Kidney capillary endothelial cell (primary cell): ENCODE data around the gene CPAMD8.
A peak's percentile ranks its signal among the peaks of the same experiment; 100 is the strongest.

Source experiments
- DNase-seq: peaks from one replicate; pipeline ENCODE4 v3.0.0-alpha.2; 2018; ENCODE audit warnings: low spot score

The CPAMD8 gene

GRCh38 chr19:16873594-16873993 is 153.0 kb downstream of the CPAMD8 start:
- no peak for DNase-seq

- DNase-seq, result no peak
Measured at GRCh38 chr19:16872728-16873127, 153.9 kb downstream of the CPAMD8 start.

- DNase-seq, result peak; percentile 90
Measured at GRCh38 chr19:16871871-16872270, 154.7 kb downstream of the CPAMD8 start.

GRCh38 chr19:16869331-16869972 is 157.2 kb downstream of the CPAMD8 start:
- DNase-seq, result no peak

- no peak for DNase-seq
Measured at GRCh38 chr19:16868423-16869130, 158.0 kb downstream of the CPAMD8 start.

GRCh38 chr19:16867211-16867610 is 159.4 kb downstream of the CPAMD8 start:
- DNase-seq, result no peak

- no peak for DNase-seq
Measured at GRCh38 chr19:16862826-16863415, 163.7 kb downstream of the CPAMD8 start.

- no peak for DNase-seq
Measured at GRCh38 chr19:16861834-16862233, 164.8 kb downstream of the CPAMD8 start.

GRCh38 chr19:16861011-16861410 is 165.6 kb downstream of the CPAMD8 start:
- no peak for DNase-seq

GRCh38 chr19:16860118-16860517 is 166.5 kb downstream of the CPAMD8 start:
- no peak for DNase-seq

- no peak for DNase-seq
Measured at GRCh38 chr19:16859626-16860025, 167.0 kb downstream of the CPAMD8 start.

GRCh38 chr19:16856091-16856490 is 170.5 kb downstream of the CPAMD8 start:
- DNase-seq, result peak; percentile 31

- DNase-seq, result no peak
Measured at GRCh38 chr19:16853066-16853465, 173.5 kb downstream of the CPAMD8 start.

- no peak for DNase-seq
Measured at GRCh38 chr19:16851031-16851712, 175.4 kb downstream of the CPAMD8 start.

- no peak for DNase-seq
Measured at GRCh38 chr19:16850133-16850532, 176.5 kb downstream of the CPAMD8 start.

- DNase-seq, result no peak
Measured at GRCh38 chr19:16849168-16849567, 177.4 kb downstream of the CPAMD8 start.

- DNase-seq, result no peak
Measured at GRCh38 chr19:16847430-16847829, 179.2 kb downstream of the CPAMD8 start.

GRCh38 chr19:16846901-16847300 is 179.7 kb downstream of the CPAMD8 start:
- no peak for DNase-seq
